Breast epithelium (tissue), 3 donors: ENCODE data around the gene PLXND1. TPM values are rescaled to one million over a fixed set of nuclear protein-coding genes. Genes with fewer than 3 reads are reported as not detected.

ENCODE experiments used
- total RNA-seq, 3 donors: library from RNA; depleted of rRNA; stranded (reverse); fragments of >200 nt; gene quantifications; one replicate each; pipeline ENCODE4 v1.1.0, GENCODE V29; 2016

Gene PLXND1
- total RNA-seq, 3 donors from 2014 or later: 53.6 to 187 (median 118) TPM

Other genes starting within 250 kb of the PLXND1 start
- gene EFCAB12, start 178.0 kb downstream of the PLXND1 start, total RNA-seq: 1 to 10 TPM in 2 of 3 donors, under 1 TPM in 1; 0.32 to 1.3 (median 1.0) TPM
- 10 to 100 TPM; 29.8 to 41.6 (median 37.7) TPM for gene MBD4, start 166.7 kb downstream of the PLXND1 start, total RNA-seq
- 10 to 100 TPM; 43.2 to 60.6 (median 45.8) TPM for gene IFT122, start 166.5 kb downstream of the PLXND1 start, total RNA-seq
- under 1 TPM in 1 of 3 donors, not detected in 2; 0.15 TPM for gene RHO, start 78.0 kb downstream of the PLXND1 start, total RNA-seq
- not detected for gene H1-8, start 63.5 kb downstream of the PLXND1 start, total RNA-seq